ENCODE measurements around the gene CKMT2.

CKMT2 gene

DNA sequence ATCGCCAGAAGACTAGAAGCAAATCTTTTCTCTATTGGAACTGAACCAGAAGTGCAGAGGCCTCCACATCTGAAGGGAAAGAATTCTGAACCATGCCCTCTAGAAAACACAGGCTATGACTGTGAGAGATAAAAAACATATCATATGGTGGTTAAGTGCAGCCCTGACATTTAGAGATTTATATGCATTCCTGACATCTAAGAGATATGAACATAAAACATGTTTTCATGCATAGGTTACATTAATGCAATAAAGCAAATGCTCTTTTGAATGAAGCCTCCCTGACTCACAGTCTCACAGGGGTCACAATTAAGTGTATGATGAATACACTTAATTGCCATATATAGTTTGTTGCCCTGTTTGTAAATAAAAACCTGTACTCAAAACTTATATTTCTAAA, 28.9 kb upstream of the CKMT2 start:
- TF ChIP-seq, protein P1, sequence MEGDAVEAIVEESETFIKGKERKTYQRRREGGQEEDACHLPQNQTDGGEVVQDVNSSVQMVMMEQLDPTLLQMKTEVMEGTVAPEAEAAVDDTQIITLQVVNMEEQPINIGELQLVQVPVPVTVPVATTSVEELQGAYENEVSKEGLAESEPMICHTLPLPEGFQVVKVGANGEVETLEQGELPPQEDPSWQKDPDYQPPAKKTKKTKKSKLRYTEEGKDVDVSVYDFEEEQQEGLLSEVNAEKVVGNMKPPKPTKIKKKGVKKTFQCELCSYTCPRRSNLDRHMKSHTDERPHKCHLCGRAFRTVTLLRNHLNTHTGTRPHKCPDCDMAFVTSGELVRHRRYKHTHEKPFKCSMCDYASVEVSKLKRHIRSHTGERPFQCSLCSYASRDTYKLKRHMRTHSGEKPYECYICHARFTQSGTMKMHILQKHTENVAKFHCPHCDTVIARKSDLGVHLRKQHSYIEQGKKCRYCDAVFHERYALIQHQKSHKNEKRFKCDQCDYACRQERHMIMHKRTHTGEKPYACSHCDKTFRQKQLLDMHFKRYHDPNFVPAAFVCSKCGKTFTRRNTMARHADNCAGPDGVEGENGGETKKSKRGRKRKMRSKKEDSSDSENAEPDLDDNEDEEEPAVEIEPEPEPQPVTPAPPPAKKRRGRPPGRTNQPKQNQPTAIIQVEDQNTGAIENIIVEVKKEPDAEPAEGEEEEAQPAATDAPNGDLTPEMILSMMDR (IDR thresholded peaks at IDR 0.05; ENCODE audit: low read depth, low read length, missing control alignments): no peak
- no peak for DNase-seq (ENCODE audit: low read depth)
- no peak overlapping the region for H3K4me3 ChIP-seq (ENCODE audit: low read depth, low read length)

DNA sequence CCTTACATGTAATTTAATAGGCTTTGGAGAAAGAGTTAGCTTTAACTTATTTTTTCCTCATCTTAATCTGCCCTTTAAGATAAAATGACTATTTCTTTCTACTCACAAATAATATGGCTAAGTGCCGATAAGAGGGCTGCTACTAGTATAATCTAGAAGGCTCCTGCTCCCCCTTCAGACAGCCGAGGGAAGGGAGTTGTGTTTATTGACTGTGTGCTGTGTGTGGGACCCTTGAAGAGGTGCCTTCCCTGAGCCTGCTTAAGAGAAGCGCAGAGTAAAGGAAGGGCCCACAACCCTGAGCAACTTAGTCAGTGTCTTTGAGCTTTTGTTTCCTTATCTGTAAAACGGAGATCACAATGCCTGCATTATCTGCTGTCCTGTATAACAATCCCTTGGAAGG, 28.1 kb upstream of the CKMT2 start:
- TF ChIP-seq, protein P1 (IDR thresholded peaks at IDR 0.05; ENCODE audit: low read depth, low read length, missing control alignments): no peak
- no peak overlapping the region for H3K4me3 ChIP-seq (ENCODE audit: low read depth, low read length)
- no peak for DNase-seq (ENCODE audit: low read depth)

DNA sequence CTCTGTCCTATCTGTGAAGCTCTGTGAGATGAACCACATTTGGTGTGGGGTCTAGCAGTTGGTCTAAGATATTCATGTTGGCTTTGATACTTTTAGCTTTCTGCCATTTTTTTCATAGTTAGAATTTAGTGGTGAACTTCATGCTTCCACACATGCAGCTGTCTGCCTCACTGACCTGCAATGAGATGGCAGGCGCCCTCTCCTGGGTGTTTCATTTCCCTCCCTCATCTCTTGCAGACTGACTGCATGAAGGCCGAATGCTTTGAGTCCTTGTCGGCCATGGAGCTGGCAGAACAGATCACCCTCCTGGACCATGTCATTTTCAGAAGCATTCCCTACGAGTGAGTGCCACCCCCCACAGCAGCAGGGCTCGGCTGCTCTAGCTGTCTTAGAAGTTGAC, 26.1 kb upstream of the CKMT2 start:
- H3K4me3 ChIP-seq (ENCODE audit: low read depth, low read length): no peak overlapping the region
- no peak for DNase-seq (ENCODE audit: low read depth)
- TF ChIP-seq, protein P1 (IDR thresholded peaks at IDR 0.05; ENCODE audit: low read depth, low read length, missing control alignments): peak; percentile 37

DNA sequence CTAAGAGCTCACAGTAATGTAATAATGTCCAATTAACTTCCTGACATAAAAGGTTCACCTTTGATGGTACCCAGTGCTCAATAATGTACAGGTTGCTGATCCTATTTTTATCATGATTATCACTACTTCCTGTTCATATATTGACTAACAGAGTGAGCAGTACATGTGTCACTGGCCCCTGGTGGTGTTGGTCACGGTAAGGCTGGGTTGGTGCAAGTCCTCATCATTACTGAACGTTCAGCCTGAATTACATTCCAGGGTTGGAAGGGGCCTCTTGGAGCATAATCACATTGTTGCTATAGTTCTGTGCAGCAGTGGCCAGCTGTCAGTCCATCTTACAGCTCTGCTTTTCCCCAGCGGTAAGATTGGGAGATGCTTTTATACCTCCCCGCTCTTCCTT, 24.2 kb upstream of the CKMT2 start:
- no peak overlapping the region for H3K4me3 ChIP-seq (ENCODE audit: low read depth, low read length)
- DNase-seq (ENCODE audit: low read depth): no peak
- TF ChIP-seq, protein P1 (IDR thresholded peaks at IDR 0.05; ENCODE audit: low read depth, low read length, missing control alignments): no peak

DNA sequence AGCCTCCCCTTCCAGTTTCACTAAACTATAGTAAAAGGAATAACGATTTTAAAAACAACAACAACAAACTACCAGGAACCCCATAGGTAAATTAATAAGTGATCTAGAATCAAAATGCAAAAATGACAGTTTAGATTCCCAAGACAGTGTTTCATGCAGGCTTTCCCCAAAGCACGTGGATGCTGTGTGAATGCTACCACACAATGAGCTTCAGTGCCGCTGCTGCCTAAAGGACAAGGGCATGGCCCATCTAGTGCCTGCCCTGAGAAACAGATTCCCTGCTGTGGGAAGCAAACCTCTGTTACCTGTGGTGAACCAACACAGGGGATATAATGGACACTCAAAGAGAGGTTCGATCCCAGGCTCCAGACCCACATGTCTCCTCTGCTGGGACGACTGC, 23.7 kb upstream of the CKMT2 start:
- no peak for DNase-seq (ENCODE audit: low read depth)
- TF ChIP-seq, protein P1 (IDR thresholded peaks at IDR 0.05; ENCODE audit: low read depth, low read length, missing control alignments): no peak
- no peak overlapping the region for H3K4me3 ChIP-seq (ENCODE audit: low read depth, low read length)

DNA sequence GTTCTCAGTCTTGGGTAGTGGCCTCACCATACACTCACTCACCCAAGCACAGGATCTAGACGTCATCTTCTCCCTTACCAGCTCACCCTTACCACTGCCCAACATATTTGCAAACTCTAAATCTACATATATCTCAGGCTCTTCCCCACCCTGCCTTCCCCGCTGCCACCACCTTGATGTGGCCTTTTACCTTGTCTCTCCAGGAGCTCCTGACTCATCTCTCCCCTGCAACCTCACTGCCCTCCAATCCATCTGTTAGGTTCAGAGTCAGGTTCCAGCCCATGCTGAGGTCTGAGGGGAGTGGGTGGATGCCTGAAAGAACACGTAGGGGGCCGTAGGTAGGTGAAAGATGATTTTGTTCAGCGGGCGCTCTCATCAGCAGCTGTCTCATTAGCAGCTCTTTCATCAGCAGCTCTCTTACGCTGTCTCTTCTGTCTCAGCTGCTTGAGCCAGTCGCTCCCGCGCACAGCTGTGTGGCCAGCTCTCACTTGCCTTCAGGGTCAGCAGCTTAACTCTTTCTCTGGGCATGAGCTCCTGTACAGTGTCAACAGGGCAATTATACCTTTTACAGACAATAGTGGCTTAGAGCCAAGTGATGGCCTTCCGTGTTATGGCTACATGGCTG, 23.1 kb upstream of the CKMT2 start:
- H3K4me3 ChIP-seq (ENCODE audit: low read depth, low read length): no peak overlapping the region
- TF ChIP-seq, protein P1 (IDR thresholded peaks at IDR 0.05; ENCODE audit: low read depth, low read length, missing control alignments): no peak
- DNase-seq (ENCODE audit: low read depth): no peak

DNA sequence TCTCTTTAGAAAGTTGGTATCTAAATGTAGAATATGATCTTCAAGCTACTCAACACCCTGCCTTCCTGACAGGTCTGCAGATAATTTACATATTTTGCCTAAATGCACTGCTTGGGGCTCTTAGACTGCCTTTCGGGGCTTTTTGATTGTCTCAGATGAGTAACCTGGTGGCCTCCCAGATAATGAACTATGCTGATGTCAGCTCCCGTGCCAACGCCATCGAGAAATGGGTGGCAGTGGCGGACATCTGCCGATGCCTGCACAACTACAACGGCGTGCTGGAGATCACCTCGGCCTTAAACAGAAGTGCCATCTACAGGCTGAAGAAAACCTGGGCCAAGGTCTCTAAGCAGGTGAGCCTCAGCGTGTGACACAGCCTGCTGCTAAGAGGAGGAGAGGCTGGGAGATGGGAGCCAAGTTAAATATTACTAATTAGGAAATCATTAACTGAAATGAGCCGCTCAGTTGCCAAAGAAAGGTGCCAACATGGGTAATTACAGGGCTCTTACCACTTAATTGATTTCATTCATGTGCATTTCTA, 20.8 kb upstream of the CKMT2 start:
- TF ChIP-seq, protein P1 (IDR thresholded peaks at IDR 0.05; ENCODE audit: low read depth, low read length, missing control alignments): peak; percentile 22
- no peak for DNase-seq (ENCODE audit: low read depth)
- H3K4me3 ChIP-seq (ENCODE audit: low read depth, low read length): no peak overlapping the region

Data from GM12864 (cell line).